ENCODE measurements around the gene OR4D2.

The OR4D2 gene

GRCh38 chr17:58158181-58158580 is 8.6 kb upstream of the OR4D2 start:
- Histone ChIP-seq H3K9me3 (ENCODE audit: insufficient read depth, low read length, severe bottlenecking) (no peaks in the 10 kb centered on the region), H3K27me3 (ENCODE audit: insufficient read depth, low read length, poor library complexity) (peaks cover 13% of the 10 kb centered on the region), H3K4me2 (ENCODE audit: insufficient read depth, low read length) (no peak overlapping the region), H4K20me1 (ENCODE audit: insufficient read depth, low read length) (no peaks in the 10 kb centered on the region), H3K27ac (ENCODE audit: low read length) (no peak overlapping the region), H2AFZ (ENCODE audit: low read depth, low read length) (no peak overlapping the region), H3K4me1 (ENCODE audit: insufficient read depth, low read length) (peaks cover 6% of the 10 kb centered on the region), H3K79me2 (ENCODE audit: insufficient read depth, low read length) (no peaks in the 10 kb centered on the region), H3K4me3 (ENCODE audit: low read depth in 1 of 2, low read length in 2 of 2) (no peak overlapping the region), H3K36me3 (ENCODE audit: insufficient read depth, low read length) (no peaks in the 10 kb centered on the region), H3K9ac (ENCODE audit: low read depth, low read length) (no peak overlapping the region)
- no peak for ATAC-seq (ENCODE audit: insufficient read depth, low read depth)
- no peak for DNase-seq
- TF ChIP-seq CTCF (IDR thresholded peaks at IDR 0.05; ENCODE audit: borderline replicate concordance, extremely low read depth, low read length, poor library complexity, severe bottlenecking) (no peak), EZH2 (IDR thresholded peaks at IDR 0.05; ENCODE audit: borderline replicate concordance, low read depth, low read length, severe bottlenecking) (no peak)

GRCh38 chr17:58161566-58161965 is 5.2 kb upstream of the OR4D2 start:
- H3K36me3 ChIP-seq (ENCODE audit: insufficient read depth, low read length) = no peaks in the 10 kb centered on the region
- TF ChIP-seq EZH2 (IDR thresholded peaks at IDR 0.05; ENCODE audit: borderline replicate concordance, low read depth, low read length, severe bottlenecking) = no peak
- TF ChIP-seq CTCF (IDR thresholded peaks at IDR 0.05; ENCODE audit: borderline replicate concordance, extremely low read depth, low read length, poor library complexity, severe bottlenecking) = no peak
- H3K27me3 ChIP-seq (ENCODE audit: insufficient read depth, low read length, poor library complexity) = peaks cover 17% of the 10 kb centered on the region
- no peaks in the 10 kb centered on the region for H4K20me1 ChIP-seq (ENCODE audit: insufficient read depth, low read length)
- no peaks in the 10 kb centered on the region for H3K4me1 ChIP-seq (ENCODE audit: insufficient read depth, low read length)
- H3K9me3 ChIP-seq (ENCODE audit: insufficient read depth, low read length, severe bottlenecking) = no peaks in the 10 kb centered on the region
- no peak overlapping the region for H3K9ac ChIP-seq (ENCODE audit: low read depth, low read length)
- no peak overlapping the region for H3K4me3 ChIP-seq (ENCODE audit: low read depth in 1 of 2, low read length in 2 of 2)
- H3K4me2 ChIP-seq (ENCODE audit: insufficient read depth, low read length) = no peak overlapping the region
- no peak for DNase-seq
- no peak for ATAC-seq (ENCODE audit: insufficient read depth, low read depth)
- H2AFZ ChIP-seq (ENCODE audit: low read depth, low read length) = no peak overlapping the region
- no peaks in the 10 kb centered on the region for H3K79me2 ChIP-seq (ENCODE audit: insufficient read depth, low read length)
- H3K27ac ChIP-seq (ENCODE audit: low read length) = no peak overlapping the region

GRCh38 chr17:58165981-58166380 is 801 bp upstream of the OR4D2 start:
- H3K27me3 ChIP-seq (ENCODE audit: insufficient read depth, low read length, poor library complexity) = peaks cover 21% of the 10 kb centered on the region
- H3K4me2 ChIP-seq (ENCODE audit: insufficient read depth, low read length) = no peak overlapping the region
- no peak for DNase-seq

More at GRCh38 chr17:58165981-58166380, 801 bp upstream of the OR4D2 start:
- Histone ChIP-seq H3K4me1 (ENCODE audit: insufficient read depth, low read length) (no peaks in the 10 kb centered on the region), H3K36me3 (ENCODE audit: insufficient read depth, low read length) (no peaks in the 10 kb centered on the region), H3K9me3 (ENCODE audit: insufficient read depth, low read length, severe bottlenecking) (no peaks in the 10 kb centered on the region), H3K4me3 (ENCODE audit: low read depth in 1 of 2, low read length in 2 of 2) (no peak overlapping the region), H4K20me1 (ENCODE audit: insufficient read depth, low read length) (0 out of 2 replicates have a peak, but pooled peaks cover 3% of the 10 kb centered on the region), H3K79me2 (ENCODE audit: insufficient read depth, low read length) (no peaks in the 10 kb centered on the region), H3K9ac (ENCODE audit: low read depth, low read length) (no peak overlapping the region), H2AFZ (ENCODE audit: low read depth, low read length) (no peak overlapping the region), H3K27ac (ENCODE audit: low read length) (no peak overlapping the region)
- no peak for ATAC-seq (ENCODE audit: insufficient read depth, low read depth)
- TF ChIP-seq EZH2 (IDR thresholded peaks at IDR 0.05; ENCODE audit: borderline replicate concordance, low read depth, low read length, severe bottlenecking) (no peak), CTCF (IDR thresholded peaks at IDR 0.05; ENCODE audit: borderline replicate concordance, extremely low read depth, low read length, poor library complexity, severe bottlenecking) (no peak)

All from DND-41 (cell line).